Kidney (tissue), 14 donors: ENCODE data around the gene GALNT17. TPM values are rescaled to one million over a fixed set of nuclear protein-coding genes. Genes with fewer than 3 reads are reported as not detected.

ENCODE experiments used
- DNase-seq, 5 donors: peaks; one replicate each; pipeline ENCODE4 v3.0.0-alpha.2; 2013 to 2020
- FAIRE-seq: peaks from 2 replicates; lab custom pipeline; 2012; peaks lifted over from hg19 to GRCh38; lab: Jason Lieb, UNC
- H3K27ac ChIP-seq, 2 donors: one replicate each; pipeline ENCODE4 v1.7.0; 2013; ENCODE audit warnings: low read depth in 2 of 2, low read length in 2 of 2, inconsistent platforms in 1 of 2
- H3K27me3 ChIP-seq: one replicate; pipeline ENCODE4 v1.7.1; 2013; ENCODE audit warnings: low read length, inconsistent platforms; ENCODE audit not compliant: control insufficient read depth, insufficient read depth
- H3K36me3 ChIP-seq, 3 donors: one replicate each; pipeline versions ENCODE4 v1.7.0 to v1.7.1; 2013; ENCODE audit warnings: low read length in 3 of 3, control low read depth in 1 of 3, inconsistent platforms in 1 of 3; ENCODE audit not compliant: insufficient read depth in 3 of 3, control insufficient read depth in 2 of 3
- H3K4me1 ChIP-seq, 3 donors: one replicate each; pipeline versions ENCODE4 v1.7.0 to v1.7.1; 2013; ENCODE audit warnings: low read length in 3 of 3, inconsistent platforms in 1 of 3, low read depth in 1 of 3; ENCODE audit not compliant: control insufficient read depth in 2 of 3, insufficient read depth in 2 of 3
- H3K4me3 ChIP-seq, 3 donors: one replicate each; pipeline versions ENCODE4 v1.7.0 to v1.8.1; 2013; ENCODE audit warnings: low read length in 3 of 3, control low read depth in 1 of 3, inconsistent platforms in 1 of 3
- H3K9ac ChIP-seq, 3 donors: one replicate each; pipeline versions ENCODE4 v1.7.0 to v1.7.1; 2013; ENCODE audit warnings: low read length in 3 of 3, control low read depth in 1 of 3, inconsistent platforms in 1 of 3
- H3K9me3 ChIP-seq, 3 donors: one replicate each; pipeline versions ENCODE4 v1.7.0 to v1.7.1; 2013; ENCODE audit warnings: low read length in 3 of 3, control low read depth in 1 of 3, inconsistent platforms in 1 of 3; ENCODE audit not compliant: control insufficient read depth in 2 of 3, insufficient read depth in 1 of 3
- intact Hi-C: fragments of 100-400 bp; cut with DNase I; formaldehyde crosslinking; loops from one replicate; pipeline ENCODE4 v1.11.1; 2022
- polyA plus RNA-seq: library from polyadenylated mRNA; stranded (reverse); fragments of 350-450 nt; fragmentation: Illumina TruSeq; extraction: RNeasy Lipid Tissue Mini Kit (QIAGEN cat#74804); gene quantifications from one replicate; pipeline ENCODE4 v1.2.3, GENCODE V29; 2014; ENCODE audit warnings: low read depth, low replicate concordance; ENCODE audit not compliant: insufficient read depth
- total RNA-seq: library from RNA; stranded (reverse); fragmentation: NEBNext Ultra II Directional; extraction: Animal tissue kit (Norgen Biotek cat#: 25700); gene quantifications from one replicate; pipeline ENCODE4 v1.2.1, GENCODE V29; 2021
- TF ChIP-seq, protein P1 (sequence below): IDR thresholded peaks from 3 replicates; pipeline ENCODE4 v1.5.1; 2012; ENCODE audit warnings: mild to moderate bottlenecking, moderate library complexity, borderline replicate concordance; ENCODE audit not compliant: insufficient read depth; ENCODE audit errors: extremely low read depth
- donor health status: control.
- donor health status: control.
- donor health status: control.
- donor health status: control.
- donor health status: control.
- donor health status: DM: yes; HTN: yes; CAD: no.
- donor health status: Normal renal cell carcinoma (clear cell type).

GALNT17 gene
- total and polyA plus RNA-seq, 2 donors from 2014 or later: 2.4 to 5.5 TPM

DNA sequence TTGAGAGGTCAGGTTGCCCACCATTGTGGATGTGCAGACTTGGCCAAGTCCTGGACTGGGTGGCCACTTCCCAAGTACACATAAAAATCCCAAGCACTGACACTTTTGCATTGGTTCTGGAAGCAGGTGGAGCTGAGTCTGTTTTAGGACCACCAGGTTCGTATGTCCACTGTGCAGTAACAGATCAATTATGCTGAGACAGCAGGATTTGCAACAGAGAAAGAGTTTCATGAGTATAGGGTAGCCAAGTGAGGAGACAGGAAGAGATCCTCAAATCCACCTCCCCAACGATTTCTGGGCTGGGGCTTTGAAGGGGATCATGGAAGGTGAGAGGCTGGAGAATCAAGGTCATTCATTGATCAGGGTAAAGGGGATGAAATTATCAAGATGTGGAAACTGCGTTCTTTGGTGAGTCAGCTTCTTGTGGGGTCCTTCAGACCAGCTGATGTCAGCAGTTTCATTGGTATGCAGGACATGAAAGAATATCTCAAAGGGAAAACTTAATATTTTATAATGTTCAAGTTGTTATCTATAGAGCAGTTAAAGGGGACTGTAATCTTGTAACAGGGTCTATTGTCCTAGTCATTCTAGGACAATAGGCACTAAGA is 277.7 kb downstream of the GALNT17 start:
- intact Hi-C loops: no loop called here
- no peak overlapping the region for H3K27ac ChIP-seq
- DNase-seq (no peak), FAIRE-seq (no peak)
- TF ChIP-seq, protein P1, sequence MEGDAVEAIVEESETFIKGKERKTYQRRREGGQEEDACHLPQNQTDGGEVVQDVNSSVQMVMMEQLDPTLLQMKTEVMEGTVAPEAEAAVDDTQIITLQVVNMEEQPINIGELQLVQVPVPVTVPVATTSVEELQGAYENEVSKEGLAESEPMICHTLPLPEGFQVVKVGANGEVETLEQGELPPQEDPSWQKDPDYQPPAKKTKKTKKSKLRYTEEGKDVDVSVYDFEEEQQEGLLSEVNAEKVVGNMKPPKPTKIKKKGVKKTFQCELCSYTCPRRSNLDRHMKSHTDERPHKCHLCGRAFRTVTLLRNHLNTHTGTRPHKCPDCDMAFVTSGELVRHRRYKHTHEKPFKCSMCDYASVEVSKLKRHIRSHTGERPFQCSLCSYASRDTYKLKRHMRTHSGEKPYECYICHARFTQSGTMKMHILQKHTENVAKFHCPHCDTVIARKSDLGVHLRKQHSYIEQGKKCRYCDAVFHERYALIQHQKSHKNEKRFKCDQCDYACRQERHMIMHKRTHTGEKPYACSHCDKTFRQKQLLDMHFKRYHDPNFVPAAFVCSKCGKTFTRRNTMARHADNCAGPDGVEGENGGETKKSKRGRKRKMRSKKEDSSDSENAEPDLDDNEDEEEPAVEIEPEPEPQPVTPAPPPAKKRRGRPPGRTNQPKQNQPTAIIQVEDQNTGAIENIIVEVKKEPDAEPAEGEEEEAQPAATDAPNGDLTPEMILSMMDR: no peak
- H3K4me3 ChIP-seq: no peak overlapping the region
- H3K9ac ChIP-seq: no peak overlapping the region
- no peaks in the 10 kb centered on the region for H3K27me3 ChIP-seq
- no peaks in the 10 kb centered on the region for H3K4me1 ChIP-seq
- H3K9me3 ChIP-seq: peaks cover 0 to 7% (median 0%) of the 10 kb centered on the region in 3 donors
- H3K36me3 ChIP-seq: no peaks in the 10 kb centered on the region

DNA sequence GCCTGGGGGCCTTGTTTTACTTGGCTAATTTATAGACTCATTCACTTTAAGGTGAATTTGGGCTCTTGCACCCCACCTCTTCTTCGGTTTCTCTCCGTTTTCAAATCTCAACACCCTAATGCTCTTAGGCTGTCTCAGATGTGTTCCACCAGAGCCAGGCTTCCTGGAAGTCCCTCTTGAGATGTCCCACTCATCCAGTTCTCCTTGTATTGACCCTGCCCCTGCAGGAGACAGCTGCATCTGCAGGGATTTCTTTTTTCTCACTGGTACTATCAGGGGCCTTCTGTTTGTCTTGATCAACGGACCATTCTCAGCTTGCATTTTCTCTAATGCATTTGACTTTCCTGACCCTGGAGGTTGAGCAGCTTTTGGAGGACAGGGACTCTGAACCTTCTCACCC is 279.5 kb downstream of the GALNT17 start:
- H3K9ac ChIP-seq: no peak overlapping the region
- intact Hi-C loops: no loop called here
- peaks cover 0 to 7% (median 0%) of the 10 kb centered on the region in 3 donors for H3K9me3 ChIP-seq
- H3K36me3 ChIP-seq: no peaks in the 10 kb centered on the region
- no peak overlapping the region for H3K27ac ChIP-seq
- no peak for DNase-seq
- FAIRE-seq: no peak
- no peaks in the 10 kb centered on the region for H3K4me1 ChIP-seq
- no peaks in the 10 kb centered on the region for H3K27me3 ChIP-seq
- TF ChIP-seq, protein P1: no peak
- H3K4me3 ChIP-seq: no peak overlapping the region

DNA sequence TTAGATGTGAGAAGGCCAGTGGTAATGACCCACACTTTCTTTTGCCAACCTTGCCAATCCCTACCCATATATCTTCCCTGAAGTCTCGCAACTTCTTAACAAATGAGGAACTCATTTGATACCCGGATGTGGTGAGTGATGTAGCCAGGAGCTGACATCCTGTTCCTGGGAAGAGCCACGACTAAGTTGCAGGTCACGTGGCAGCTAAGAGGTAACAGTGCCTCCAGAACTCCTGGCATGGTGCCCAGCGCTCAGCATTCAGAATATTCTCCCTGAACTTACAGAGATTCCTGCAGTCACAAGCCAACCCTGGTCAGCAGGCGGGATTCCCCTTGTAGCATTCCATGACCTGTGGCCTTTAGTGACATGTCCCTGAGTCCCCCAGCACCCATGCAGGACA is 282.5 kb downstream of the GALNT17 start:
- DNase-seq: no peak
- no peaks in the 10 kb centered on the region for H3K27me3 ChIP-seq
- no peak overlapping the region for H3K9ac ChIP-seq
- H3K36me3 ChIP-seq: no peaks in the 10 kb centered on the region
- H3K9me3 ChIP-seq: peaks cover 0 to 3% (median 0%) of the 10 kb centered on the region in 3 donors
- no peaks in the 10 kb centered on the region for H3K4me1 ChIP-seq
- intact Hi-C loops: no loop called here
- TF ChIP-seq, protein P1: no peak
- FAIRE-seq: no peak
- no peak overlapping the region for H3K27ac ChIP-seq
- H3K4me3 ChIP-seq: no peak overlapping the region
